HG03095 (cell line): Measurements from ENCODE around the gene RAMP1.
"Not testable (repeated sequence)": the region's sequence is repeated elsewhere in the genome, so short reads cannot be mapped to it uniquely, and the experiment has no call there.

Experiments used
- ATAC-seq: cut with Tn5 transposase; IDR thresholded peaks from one replicate; pipeline ENCODE4 v1.9.1; 2021; ENCODE audit warnings: moderate library complexity; ENCODE audit not compliant: unreplicated experiment

Gene RAMP1

GRCh38 chr2:237943395-237944094 lies 84.1 kb downstream of the RAMP1 start:
- no peak for ATAC-seq

DNA sequence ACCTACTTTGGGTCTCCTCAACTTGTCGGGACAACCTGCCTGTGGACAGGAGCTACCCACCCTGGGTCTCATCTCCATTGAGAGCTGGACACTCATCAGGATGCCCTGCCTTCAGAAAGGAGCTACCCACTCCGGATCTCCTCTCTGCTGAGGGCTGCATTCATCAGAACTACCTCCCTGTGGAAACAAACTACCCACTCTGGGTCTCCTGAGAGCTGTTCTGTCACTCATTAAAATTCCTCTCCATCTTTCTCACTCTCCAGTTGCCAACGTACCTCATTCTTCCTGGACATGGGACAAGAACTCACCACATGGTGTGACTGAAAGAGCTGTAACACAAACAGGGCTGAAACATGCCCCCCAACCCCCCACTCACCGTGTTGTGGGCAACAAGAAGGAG lies 84.9 kb downstream of the RAMP1 start:
- no peak for ATAC-seq

DNA sequence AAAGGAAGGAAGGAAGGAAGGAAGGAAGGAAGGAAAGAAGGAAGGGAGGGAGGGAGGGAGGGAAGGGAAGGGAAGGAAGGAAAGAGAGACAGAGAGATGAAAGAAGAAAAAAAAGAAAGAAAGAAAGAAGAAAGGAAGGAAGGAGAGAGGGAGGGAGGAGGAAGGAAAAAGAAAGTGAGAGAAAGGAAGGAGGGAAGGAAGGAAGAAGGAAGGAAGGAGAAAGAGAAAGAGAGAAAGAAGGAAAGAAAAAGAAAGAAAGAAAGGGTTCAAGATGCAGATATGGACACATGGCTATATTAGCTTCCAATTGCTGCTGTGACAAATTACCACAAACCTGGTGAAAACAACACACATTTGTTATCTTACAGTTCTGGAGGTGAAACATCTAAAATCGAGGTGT lies 87.0 kb downstream of the RAMP1 start:
- no peak for ATAC-seq

DNA sequence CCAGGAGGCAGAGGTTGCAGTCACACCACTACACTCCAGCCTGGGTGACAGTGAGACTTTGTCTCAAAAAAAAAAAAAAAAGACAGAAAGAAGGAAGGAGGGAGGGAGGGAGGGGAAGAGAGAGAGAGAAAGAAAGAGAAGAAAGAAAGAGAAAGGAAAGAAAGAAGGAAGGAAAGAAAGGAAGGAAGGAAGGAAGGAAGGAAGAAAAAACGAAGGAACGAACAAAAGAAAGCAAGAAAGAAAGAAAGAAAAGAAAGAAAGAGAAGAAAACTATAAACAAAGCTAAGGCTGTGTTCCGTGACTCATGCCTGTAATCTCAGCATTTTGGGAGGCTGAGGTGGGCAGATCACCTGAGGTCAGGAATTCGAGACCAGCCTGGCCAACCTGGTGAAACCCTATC lies 91.9 kb downstream of the RAMP1 start:
- not testable (repeated sequence) for ATAC-seq

DNA sequence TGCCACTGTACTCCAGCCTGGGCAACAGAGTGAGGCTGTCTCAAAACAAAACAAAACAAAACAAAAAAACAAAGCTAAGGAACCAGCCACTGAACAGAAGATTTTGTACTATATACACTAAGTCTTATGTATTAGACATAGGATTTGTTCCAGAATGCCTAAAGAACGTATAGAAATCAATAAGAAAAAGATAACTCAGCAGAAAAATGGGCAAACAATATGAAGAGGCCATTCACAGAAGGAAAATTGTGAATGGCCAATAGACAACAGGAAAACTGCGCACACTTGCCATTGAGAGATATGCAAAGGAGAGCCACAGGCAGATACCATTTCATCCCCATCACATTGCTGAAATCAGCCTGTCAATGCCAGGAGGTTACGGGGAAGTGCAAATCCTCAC lies 92.5 kb downstream of the RAMP1 start:
- ATAC-seq = no peak

DNA sequence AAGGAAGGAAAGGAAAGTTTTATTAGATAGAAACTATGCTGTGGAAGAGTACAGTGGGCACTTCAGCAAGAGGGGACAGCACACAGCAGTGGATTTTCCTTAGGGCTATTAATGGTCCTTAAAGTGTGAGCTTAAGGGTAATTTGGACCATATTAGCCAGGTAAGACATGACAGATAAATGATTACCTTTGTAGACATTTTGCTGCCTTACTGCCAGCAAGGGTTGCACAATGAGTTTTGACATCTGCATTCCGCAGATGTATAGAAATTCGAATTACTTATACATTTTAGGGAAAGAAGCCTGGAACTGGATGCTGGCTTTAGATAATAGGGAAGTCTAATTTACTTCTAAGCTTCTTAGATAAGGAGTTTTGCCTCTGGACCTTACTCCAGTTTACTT lies 93.4 kb downstream of the RAMP1 start:
- no peak for ATAC-seq

- no peak for ATAC-seq
Measured at GRCh38 chr2:237955640-237956401, 96.4 kb downstream of the RAMP1 start.

DNA sequence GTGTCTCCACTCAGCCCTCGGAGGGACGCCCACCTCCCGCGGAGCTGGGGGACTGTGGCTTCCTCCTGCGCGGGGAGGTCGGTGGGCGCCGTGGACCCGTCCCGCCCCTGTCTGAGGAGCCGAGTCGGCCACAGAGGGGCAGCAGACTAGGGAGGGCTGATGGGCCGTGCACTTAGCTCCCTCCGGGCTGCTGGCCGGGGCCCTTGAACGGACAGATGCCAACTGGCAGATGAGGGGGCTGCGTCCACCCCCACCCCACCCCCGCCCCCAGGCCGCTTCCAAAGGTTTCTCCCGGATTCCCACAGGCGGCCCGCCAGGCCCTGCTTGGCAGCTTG lies 96.9 kb downstream of the RAMP1 start:
- no peak for ATAC-seq

- ATAC-seq = no peak
Measured at GRCh38 chr2:237961637-237962036, 102.2 kb downstream of the RAMP1 start.
